IgD-negative memory B cell (primary cell): ENCODE measurements around the gene LRP1. TPM values are rescaled to one million over a fixed set of nuclear protein-coding genes. Genes with fewer than 3 reads are reported as not detected.

ENCODE experiments used
- H3K27ac Mint-ChIP-seq, 3 donors: one replicate each; pipeline ENCODE4 v1.8.0; 2020 to 2022; ENCODE audit warnings: mild to moderate bottlenecking in 3 of 3, mixed read lengths in 3 of 3, moderate library complexity in 1 of 3
- H3K27me3 Mint-ChIP-seq: one replicate; pipeline ENCODE4 v1.8.0; 2021; ENCODE audit warnings: mixed read lengths
- H3K36me3 Mint-ChIP-seq: one replicate; pipeline ENCODE4 v1.8.0; 2020; ENCODE audit warnings: mild to moderate bottlenecking, mixed read lengths
- H3K4me1 Mint-ChIP-seq, 3 donors: one replicate each; pipeline ENCODE4 v1.8.0; 2020 to 2022; ENCODE audit warnings: mixed read lengths in 3 of 3, mild to moderate bottlenecking in 1 of 3
- H3K4me3 Mint-ChIP-seq, 4 donors: one replicate each; pipeline ENCODE4 v1.8.0; 2020 to 2022; ENCODE audit warnings: mild to moderate bottlenecking in 4 of 4, mixed read lengths in 4 of 4, moderate library complexity in 3 of 4
- H3K9me3 Mint-ChIP-seq, 3 donors: one replicate each; pipeline ENCODE4 v1.8.0; 2020 to 2021; ENCODE audit warnings: mixed read lengths in 3 of 3, mild to moderate bottlenecking in 1 of 3
- polyA plus RNA-seq: library from polyadenylated mRNA; unstranded; fragments of 300-500 nt; fragmentation: Illumina TruSeq; gene quantifications from one replicate; pipeline ENCODE4 v1.2.3, GENCODE V29; 2021

The LRP1 gene
- polyA plus RNA-seq, 1 donor from 2014 or later, result 0.19 TPM

- Mint-ChIP-seq H3K36me3 (peaks cover 1% of the 10 kb centered on the region), H3K27me3 (no peaks in the 10 kb centered on the region), H3K9me3 (no peaks in the 10 kb centered on the region), H3K4me3 (peak overlapping the region in 2 of 4 donors; percentile 49 to 96), H3K27ac (peak overlapping the region in 2 of 3 donors; percentile 34 to 92), H3K4me1 (peaks cover 32 to 43% (median 35%) of the 10 kb centered on the region in 3 donors)
Observed at GRCh38 chr12:57090924-57091637, 37.2 kb upstream of the LRP1 start.

DNA sequence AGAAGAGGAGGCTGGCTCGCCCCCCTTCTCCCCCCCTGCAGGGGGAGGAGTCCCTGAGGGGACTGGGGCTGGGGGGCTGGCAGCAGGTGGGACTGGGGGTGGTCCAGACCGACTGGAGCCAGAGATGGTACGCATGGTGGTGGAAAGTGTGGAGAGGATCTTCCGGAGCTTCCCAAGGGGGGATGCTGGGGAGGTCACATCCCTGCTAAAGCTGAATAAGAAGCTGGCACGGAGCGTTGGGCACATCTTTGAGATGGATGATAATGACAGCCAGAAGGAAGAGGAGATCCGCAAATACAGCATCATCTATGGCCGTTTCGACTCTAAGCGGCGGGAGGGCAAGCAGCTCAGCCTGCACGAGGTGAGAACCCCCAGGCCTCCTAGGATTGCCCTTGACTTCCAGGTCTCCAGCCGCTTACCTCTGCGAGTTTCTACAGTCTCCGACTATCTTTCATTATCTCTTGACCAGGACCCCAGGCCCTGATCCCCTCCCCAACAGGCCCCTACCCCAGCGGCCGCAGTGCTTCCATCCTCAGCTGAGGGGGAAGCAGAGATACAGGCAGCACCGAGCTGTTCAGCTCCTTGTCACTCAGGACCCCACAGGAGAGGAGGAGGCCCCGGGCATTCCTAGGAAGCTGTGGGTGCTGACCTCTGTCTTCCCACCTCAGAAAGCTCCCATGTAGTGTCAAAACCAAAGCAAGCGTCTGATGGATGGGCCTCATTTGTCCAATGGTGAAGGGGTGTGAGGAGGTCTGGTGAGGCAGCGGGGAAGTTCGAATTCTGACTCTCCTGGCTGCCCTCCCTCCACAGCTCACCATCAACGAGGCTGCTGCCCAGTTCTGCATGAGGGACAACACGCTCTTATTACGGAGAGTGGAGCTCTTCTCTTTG, 36.4 kb upstream of the LRP1 start:
- Mint-ChIP-seq H3K4me1 (peaks cover 25 to 37% (median 33%) of the 10 kb centered on the region in 3 donors), H3K9me3 (no peaks in the 10 kb centered on the region), H3K36me3 (peaks cover 1% of the 10 kb centered on the region)

GRCh38 chr12:57092529-57092862, 35.8 kb upstream of the LRP1 start:
- H3K36me3 Mint-ChIP-seq, result peaks cover 1% of the 10 kb centered on the region
- peaks cover 25 to 36% (median 33%) of the 10 kb centered on the region in 3 donors for H3K4me1 Mint-ChIP-seq
- peak overlapping the region; percentile 41 to 83 (median 59) for H3K27ac Mint-ChIP-seq
- H3K9me3 Mint-ChIP-seq, result no peaks in the 10 kb centered on the region
- peak overlapping the region; percentile 25 to 87 (median 74) for H3K4me3 Mint-ChIP-seq
- no peaks in the 10 kb centered on the region for H3K27me3 Mint-ChIP-seq

More for the DNA sequence above, 36.4 kb upstream of the LRP1 start:
- Mint-ChIP-seq H3K27ac (peak overlapping the region; percentile 59 to 85 (median 83)), H3K4me3 (peak overlapping the region in 3 of 4 donors; percentile 49 to 87 (median 82)), H3K27me3 (no peaks in the 10 kb centered on the region)

- Mint-ChIP-seq H3K36me3 (peaks cover 1% of the 10 kb centered on the region), H3K4me1 (peaks cover 25 to 35% (median 33%) of the 10 kb centered on the region in 3 donors), H3K27ac (peak overlapping the region; percentile 41 to 91 (median 59)), H3K9me3 (no peaks in the 10 kb centered on the region), H3K4me3 (peak overlapping the region; percentile 25 to 87 (median 74)), H3K27me3 (no peaks in the 10 kb centered on the region)
Observed at GRCh38 chr12:57092876-57093414, 35.3 kb upstream of the LRP1 start.

GRCh38 chr12:57093415-57094207, 34.7 kb upstream of the LRP1 start:
- Mint-ChIP-seq H3K4me3 (peak overlapping the region; percentile 74 to 91 (median 86)), H3K27ac (peak overlapping the region; percentile 6 to 91 (median 89)), H3K9me3 (no peaks in the 10 kb centered on the region), H3K27me3 (no peaks in the 10 kb centered on the region), H3K4me1 (peaks cover 25 to 33% (median 28%) of the 10 kb centered on the region in 3 donors), H3K36me3 (peaks cover 1% of the 10 kb centered on the region)

- Mint-ChIP-seq H3K4me3 (peak overlapping the region in 3 of 4 donors; percentile 63 to 91 (median 81)), H3K36me3 (peaks cover 1% of the 10 kb centered on the region), H3K4me1 (peaks cover 25 to 33% (median 27%) of the 10 kb centered on the region in 3 donors), H3K9me3 (no peaks in the 10 kb centered on the region), H3K27me3 (no peaks in the 10 kb centered on the region), H3K27ac (peak overlapping the region; percentile 47 to 91 (median 71))
Observed at GRCh38 chr12:57094208-57095160, 33.8 kb upstream of the LRP1 start.

DNA sequence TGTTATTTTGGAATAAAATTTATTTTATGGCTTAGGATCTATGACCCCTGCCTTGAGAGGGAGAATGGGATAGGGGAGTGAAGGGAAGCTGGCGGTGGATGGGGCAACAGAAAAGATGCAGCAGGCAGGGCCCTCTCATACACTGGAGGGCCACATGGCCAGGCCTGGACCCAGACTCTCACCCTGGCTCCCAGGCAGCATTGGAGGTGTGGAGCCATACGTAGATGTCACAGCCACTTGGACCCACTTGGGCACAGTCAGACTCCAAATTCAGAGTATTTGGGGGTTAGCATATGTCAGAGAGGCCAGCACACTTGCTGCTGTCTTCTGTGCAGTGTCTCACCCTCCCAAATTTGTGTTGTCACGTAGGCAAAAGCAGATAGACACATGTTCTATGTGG, 32.8 kb upstream of the LRP1 start:
- Mint-ChIP-seq H3K36me3 (peaks cover 4% of the 10 kb centered on the region), H3K4me1 (peaks cover 20 to 27% (median 21%) of the 10 kb centered on the region in 3 donors), H3K27ac (peak overlapping the region in 2 of 3 donors; percentile 47 to 91), H3K4me3 (peak overlapping the region in 1 of 4 donors; percentile 67), H3K27me3 (no peaks in the 10 kb centered on the region), H3K9me3 (no peaks in the 10 kb centered on the region)

DNA sequence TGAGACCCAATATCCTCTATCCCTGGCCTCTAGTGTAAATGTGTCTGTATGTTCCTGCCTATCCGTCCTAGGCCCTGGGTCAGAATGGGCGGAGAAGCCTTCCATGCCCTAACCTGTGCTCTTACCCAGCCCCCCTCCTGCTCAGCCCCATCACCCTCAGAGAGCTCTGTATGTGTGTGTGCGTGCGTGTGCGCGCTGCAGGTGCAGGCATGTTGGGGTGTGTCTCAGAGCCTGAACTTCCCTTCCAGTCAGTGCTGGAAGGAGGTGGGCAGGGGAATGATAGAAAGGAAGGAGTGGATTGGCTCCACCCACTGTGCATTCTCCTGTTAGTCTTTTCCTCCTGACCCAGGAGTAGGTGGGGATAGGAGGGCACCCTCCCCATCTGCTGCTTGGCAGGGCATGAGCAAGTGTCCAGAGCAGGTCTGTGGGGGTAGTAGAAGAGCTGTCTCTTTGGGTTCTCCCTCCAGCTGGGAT, 32.1 kb upstream of the LRP1 start:
- Mint-ChIP-seq H3K27ac (peak overlapping the region in 2 of 3 donors; percentile 84 to 91), H3K36me3 (peaks cover 4% of the 10 kb centered on the region)

DNA sequence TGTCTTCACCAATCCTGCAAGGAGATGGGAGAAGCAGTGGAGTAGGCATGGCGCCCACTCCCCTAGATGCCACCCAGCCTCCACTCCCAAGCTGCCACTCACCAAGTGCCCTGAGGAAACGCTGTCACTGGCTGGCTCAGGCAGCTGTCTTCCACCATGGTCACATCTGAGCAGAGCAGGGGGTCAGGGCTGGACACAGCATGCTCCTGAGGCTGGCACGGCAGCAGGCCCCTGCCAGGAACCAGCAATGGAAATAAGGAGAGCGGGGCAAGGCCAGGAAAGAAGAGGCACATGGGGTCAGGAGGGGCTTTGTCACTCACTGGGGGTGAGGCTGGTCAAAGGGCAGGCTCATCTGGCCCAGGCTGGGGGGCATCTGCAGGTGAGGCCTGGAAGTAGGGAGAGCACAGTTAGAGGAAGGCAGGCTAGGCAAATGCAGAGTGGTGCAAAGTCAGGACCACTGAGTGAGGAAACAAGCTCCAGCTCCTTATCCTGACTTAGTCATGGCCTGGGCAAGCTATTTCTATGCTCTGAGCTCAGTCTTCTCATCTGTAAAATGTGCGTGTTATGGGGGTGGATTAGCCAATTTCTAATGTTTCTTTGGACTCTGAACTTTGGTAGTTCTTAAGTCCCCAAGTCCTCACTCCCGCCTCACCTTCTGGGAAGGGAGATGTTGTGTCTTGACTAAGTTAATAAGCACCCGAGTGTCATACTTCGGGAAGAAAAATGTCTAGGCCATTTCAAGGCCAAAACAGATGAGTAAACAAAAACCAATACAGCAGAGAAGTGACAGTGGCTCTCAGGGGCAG, 31.3 kb upstream of the LRP1 start:
- Mint-ChIP-seq H3K4me1 (peaks cover 15 to 21% (median 16%) of the 10 kb centered on the region in 3 donors), H3K27me3 (no peaks in the 10 kb centered on the region), H3K9me3 (no peaks in the 10 kb centered on the region), H3K27ac (peak overlapping the region in 2 of 3 donors; percentile 87 to 91), H3K36me3 (peaks cover 4% of the 10 kb centered on the region), H3K4me3 (peak overlapping the region in 1 of 4 donors; percentile 55)

More for the DNA sequence above, 32.1 kb upstream of the LRP1 start:
- peak overlapping the region in 1 of 4 donors; percentile 67 for H3K4me3 Mint-ChIP-seq
- peaks cover 15 to 23% (median 16%) of the 10 kb centered on the region in 3 donors for H3K4me1 Mint-ChIP-seq
- H3K27me3 Mint-ChIP-seq, result no peaks in the 10 kb centered on the region
- H3K9me3 Mint-ChIP-seq, result no peaks in the 10 kb centered on the region

- Mint-ChIP-seq H3K27me3 (no peaks in the 10 kb centered on the region), H3K4me3 (no peak overlapping the region), H3K4me1 (peaks cover 15 to 21% (median 16%) of the 10 kb centered on the region in 3 donors), H3K9me3 (no peaks in the 10 kb centered on the region), H3K27ac (peak overlapping the region in 2 of 3 donors; percentile 46 to 87), H3K36me3 (peaks cover 4% of the 10 kb centered on the region)
Observed at GRCh38 chr12:57097554-57097835, 30.8 kb upstream of the LRP1 start.

GRCh38 chr12:57098546-57098945, 29.7 kb upstream of the LRP1 start:
- Mint-ChIP-seq H3K9me3 (no peaks in the 10 kb centered on the region), H3K27ac (peak overlapping the region in 1 of 3 donors; percentile 64), H3K4me1 (peaks cover 10 to 15% (median 10%) of the 10 kb centered on the region in 3 donors), H3K27me3 (no peaks in the 10 kb centered on the region), H3K36me3 (peaks cover 3% of the 10 kb centered on the region), H3K4me3 (no peak overlapping the region)

GRCh38 chr12:57099047-57099714, 29.1 kb upstream of the LRP1 start:
- peak overlapping the region in 1 of 4 donors; percentile 28 for H3K4me3 Mint-ChIP-seq
- H3K36me3 Mint-ChIP-seq, result peaks cover 3% of the 10 kb centered on the region
- H3K9me3 Mint-ChIP-seq, result no peaks in the 10 kb centered on the region
- peak overlapping the region; percentile 44 to 83 (median 78) for H3K27ac Mint-ChIP-seq
- H3K27me3 Mint-ChIP-seq, result no peaks in the 10 kb centered on the region
- peaks cover 6 to 10% (median 9%) of the 10 kb centered on the region in 3 donors for H3K4me1 Mint-ChIP-seq
